GM19035 (cell line): ENCODE data around the gene ZNF45.
"Not testable (repeated sequence)": the region's sequence is repeated elsewhere in the genome, so short reads cannot be mapped to it uniquely, and the experiment has no call there.

Experiments used
- ATAC-seq: cut with Tn5 transposase; IDR thresholded peaks from one replicate; pipeline ENCODE4 v1.9.1; 2021; ENCODE audit not compliant: unreplicated experiment

The ZNF45 gene

GRCh38 chr19:43934985-43935708 lies at the start of gene ZNF45:
ZNF45 (minus strand) TSS chr19:43935282; CDS start chr19:43922185, 13,097 bp downstream.
- peak; percentile 96 for ATAC-seq

GRCh38 chr19:43984687-43985000 lies 49.6 kb upstream of the ZNF45 start:
- no peak for ATAC-seq

- peak; percentile 85 for ATAC-seq
These were observed 49.0 kb upstream of the ZNF45 start, which contains the start of gene ZNF155 for GRCh38 chr19:43983912-43984686. ZNF155 (plus strand) TSS chr19:43984188; CDS start chr19:43988544, 4,356 bp downstream.

- no peak for ATAC-seq
These were observed 48.4 kb upstream of the ZNF45 start for GRCh38 chr19:43983544-43983911.

GRCh38 chr19:43976732-43977131 lies 41.6 kb upstream of the ZNF45 start:
- no peak for ATAC-seq

GRCh38 chr19:43966079-43966694 lies 31.1 kb upstream of the ZNF45 start:
- ATAC-seq = no peak

- no peak for ATAC-seq
These were observed 25.3 kb upstream of the ZNF45 start for GRCh38 chr19:43960411-43960810.

- no peak for ATAC-seq
These were observed 22.8 kb upstream of the ZNF45 start for GRCh38 chr19:43957891-43958290.

GRCh38 chr19:43956827-43957226 lies 21.7 kb upstream of the ZNF45 start:
- ATAC-seq = no peak

- peak; percentile 90 for ATAC-seq
These were observed 16.0 kb upstream of the ZNF45 start, which contains the start of gene ZNF221 for GRCh38 chr19:43950834-43951645. ZNF221 (plus strand) TSS chr19:43951228; CDS start chr19:43962727, 11,499 bp downstream.

- not testable (repeated sequence) for ATAC-seq
These were observed 14.7 kb upstream of the ZNF45 start for GRCh38 chr19:43949803-43950202.

- not testable (repeated sequence) for ATAC-seq
These were observed 12.3 kb upstream of the ZNF45 start for GRCh38 chr19:43947412-43947811.

GRCh38 chr19:43941209-43941608 lies 6.1 kb upstream of the ZNF45 start:
- ATAC-seq = no peak

- ATAC-seq = no peak
These were observed 5.6 kb upstream of the ZNF45 start for GRCh38 chr19:43940719-43941118.

GRCh38 chr19:43939557-43940260 lies 4.6 kb upstream of the ZNF45 start:
- no peak for ATAC-seq

- no peak for ATAC-seq
These were observed 1.1 kb upstream of the ZNF45 start for GRCh38 chr19:43936188-43936587.

- ATAC-seq = no peak
These were observed 762 bp downstream of the ZNF45 start for GRCh38 chr19:43934055-43934984.

GRCh38 chr19:43928820-43929219 lies 6.3 kb downstream of the ZNF45 start:
- ATAC-seq = no peak

GRCh38 chr19:43923875-43924274 lies 11.2 kb downstream of the ZNF45 start:
- ATAC-seq = no peak
